Fibroblast of lung (primary cell): ENCODE results near the gene SSUH2.

Experiments
- CTCF ChIP-seq, 2 donors: IDR thresholded peaks in 1 of 2; conservative IDR thresholded peaks in 1 of 2; 1 replicate in 1 of 2; 2 replicates in 1 of 2; pipeline ENCODE4 v1.5.1; 2011 to 2012; ENCODE audit warnings: low read length in 2 of 2, control low read depth in 1 of 2, inconsistent platforms in 1 of 2, low read depth in 1 of 2, mild to moderate bottlenecking in 1 of 2
- EZH2 ChIP-seq: IDR thresholded peaks from 2 replicates; pipeline ENCODE4 v1.5.1; 2012; ENCODE audit warnings: low read length, control low read depth, mild to moderate bottlenecking; ENCODE audit errors: missing control alignments

GRCh38 chr3:8658306-8659212, 14.0 kb upstream of the SSUH2 start:
- TF ChIP-seq CTCF (conservative IDR thresholded peaks at IDR 0.05 in 1 of 2, IDR thresholded peaks at IDR 0.05 in 1 of 2; ENCODE audit: low read depth in 1 of 2, low read length in 2 of 2) (no peak), EZH2 (no peak)
